Cardiac muscle cell (in vitro differentiated cells and primary cell): ENCODE data around the gene LRRTM3. TPM values are rescaled to one million over a fixed set of nuclear protein-coding genes. Genes with fewer than 3 reads are reported as not detected.
A peak's percentile ranks its signal among the peaks of the same experiment; 100 is the strongest.

ENCODE experiments used
- DNase-seq, 2 donors: peaks; one replicate each; pipeline versions ENCODE4 v3.0.0 to v3.0.0-alpha.2; 2010 to 2017; ENCODE audit warnings: low read depth in 1 of 2, low spot score in 1 of 2
- H3K27ac ChIP-seq: fragments of 200-600 bp; sonication (generic); 2 replicates; pipeline ENCODE4 v1.5.1; 2016
- H3K27me3 ChIP-seq: fragments of 200-600 bp; sonication (generic); 2 replicates; pipeline ENCODE4 v1.6.0; 2016; ENCODE audit warnings: control low read depth
- H3K36me3 ChIP-seq: fragments of 200-600 bp; sonication (generic); 2 replicates; pipeline ENCODE4 v1.5.1; 2016; ENCODE audit warnings: control low read depth
- H3K4me1 ChIP-seq: fragments of 200-600 bp; sonication (generic); 2 replicates; pipeline ENCODE4 v1.8.1; 2017; ENCODE audit warnings: low read depth, mild to moderate bottlenecking, mixed run types
- H3K4me3 ChIP-seq: fragments of 200-600 bp; sonication (generic); 2 replicates; pipeline ENCODE4 v1.5.1; 2016; ENCODE audit warnings: mild to moderate bottlenecking
- H3K9me3 ChIP-seq: fragments of 200-600 bp; sonication (generic); 2 replicates; pipeline ENCODE4 v1.5.1; 2017; ENCODE audit warnings: low read depth, mild to moderate bottlenecking, control low read depth
- CTCF ChIP-seq: IDR thresholded peaks from 2 replicates; pipeline ENCODE4 v1.5.1; 2012; ENCODE audit warnings: low read depth, mild to moderate bottlenecking, low read length
- polyA plus RNA-seq: library from polyadenylated mRNA; unstranded; fragments of >200 nt; fragmentation: Nextera tagmentation; extraction: Ambion mirVana; gene quantifications from 2 replicates; pipeline ENCODE4 v1.2.1, GENCODE V29; 2016
- total RNA-seq: library from RNA; depleted of rRNA; stranded (reverse); fragments of >200 nt; gene quantifications from 2 replicates; pipeline ENCODE4 v1.2.3, GENCODE V29; 2016

Gene LRRTM3
- total and polyA plus RNA-seq, 2 experiments from 2014 or later = 0.98 to 3.6 TPM

GRCh38 chr10:66931949-66932343 is 6.1 kb downstream of the LRRTM3 start:
- H3K27me3 ChIP-seq = no peaks in the 10 kb centered on the region
- no peaks in the 10 kb centered on the region for H3K36me3 ChIP-seq
- peaks cover 9% of the 10 kb centered on the region for H3K4me1 ChIP-seq
- H3K4me3 ChIP-seq = no peak overlapping the region
- H3K9me3 ChIP-seq = no peaks in the 10 kb centered on the region
- TF ChIP-seq CTCF = no peak
- DNase-seq = peak in 1 of 2 donors; percentile 17
- H3K27ac ChIP-seq = no peak overlapping the region

DNA sequence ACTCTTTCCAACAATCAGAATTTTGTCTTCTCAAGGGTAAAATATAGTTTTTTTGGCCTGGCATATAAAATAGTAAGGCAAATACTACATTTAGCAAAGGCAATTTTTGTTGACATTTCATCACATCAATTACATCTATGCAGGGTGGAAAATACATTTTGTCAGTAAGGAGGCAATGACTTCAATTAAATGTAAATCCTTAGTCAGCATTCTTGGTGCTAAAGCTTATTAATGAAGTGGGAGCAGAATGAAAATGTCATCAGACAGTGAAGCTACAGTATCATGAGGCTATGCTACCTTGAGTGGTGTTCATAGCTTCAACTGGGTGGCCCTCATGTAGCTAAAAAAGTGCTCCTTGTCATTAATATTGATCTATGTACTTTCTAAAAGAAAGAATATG is 8.9 kb downstream of the LRRTM3 start:
- H3K4me3 ChIP-seq = no peak overlapping the region
- peaks cover 7% of the 10 kb centered on the region for H3K4me1 ChIP-seq
- no peaks in the 10 kb centered on the region for H3K9me3 ChIP-seq
- no peaks in the 10 kb centered on the region for H3K36me3 ChIP-seq
- TF ChIP-seq CTCF = no peak
- no peak for DNase-seq
- H3K27me3 ChIP-seq = no peaks in the 10 kb centered on the region
- no peak overlapping the region for H3K27ac ChIP-seq

DNA sequence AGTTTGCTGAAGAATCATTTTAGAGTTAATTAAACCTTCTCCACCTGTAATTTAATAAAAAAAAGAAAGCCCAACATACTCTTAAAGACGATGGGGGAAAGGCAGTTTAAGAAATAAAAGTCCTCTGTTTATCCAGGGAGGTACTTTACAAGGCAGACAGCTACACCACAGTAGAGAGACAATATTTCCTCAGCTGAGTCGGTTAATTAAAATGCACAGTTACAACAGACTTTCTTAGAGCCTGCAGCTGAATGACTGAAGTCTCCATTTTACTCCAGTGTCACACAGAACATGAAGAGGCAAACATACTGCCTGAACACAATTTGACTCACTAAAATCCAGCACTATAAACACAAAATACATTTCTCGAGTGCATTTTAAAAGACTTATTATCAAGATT is 15.1 kb downstream of the LRRTM3 start:
- no peaks in the 10 kb centered on the region for H3K27me3 ChIP-seq
- H3K4me1 ChIP-seq = no peaks in the 10 kb centered on the region
- no peak overlapping the region for H3K27ac ChIP-seq
- no peak for TF ChIP-seq CTCF
- H3K9me3 ChIP-seq = no peaks in the 10 kb centered on the region
- no peaks in the 10 kb centered on the region for H3K36me3 ChIP-seq
- DNase-seq = no peak
- H3K4me3 ChIP-seq = no peak overlapping the region

DNA sequence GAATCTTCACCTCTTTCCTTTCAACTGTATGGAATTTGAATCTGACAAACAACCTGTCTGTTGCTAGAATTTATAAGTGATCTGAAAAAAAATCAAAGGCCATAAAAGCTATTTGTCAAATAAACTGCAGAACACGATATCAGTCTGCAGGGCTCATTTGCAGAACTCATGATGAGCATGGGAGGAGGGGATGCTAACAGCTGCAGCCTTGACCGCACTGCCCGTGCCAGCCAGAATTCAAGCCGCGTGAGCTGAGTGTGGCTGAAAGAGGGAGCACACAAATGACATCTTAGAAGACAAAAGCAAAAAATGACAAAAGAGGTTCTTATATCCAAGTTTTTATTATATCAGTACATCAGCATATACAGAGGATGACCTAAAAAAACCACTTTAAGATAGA is 15.7 kb downstream of the LRRTM3 start:
- no peaks in the 10 kb centered on the region for H3K36me3 ChIP-seq
- no peak for DNase-seq
- no peak for TF ChIP-seq CTCF
- no peaks in the 10 kb centered on the region for H3K4me1 ChIP-seq
- H3K9me3 ChIP-seq = no peaks in the 10 kb centered on the region
- H3K27ac ChIP-seq = no peak overlapping the region
- no peaks in the 10 kb centered on the region for H3K27me3 ChIP-seq
- H3K4me3 ChIP-seq = no peak overlapping the region

- TF ChIP-seq CTCF = no peak
- no peaks in the 10 kb centered on the region for H3K9me3 ChIP-seq
- no peaks in the 10 kb centered on the region for H3K27me3 ChIP-seq
- no peaks in the 10 kb centered on the region for H3K36me3 ChIP-seq
- H3K4me1 ChIP-seq = no peaks in the 10 kb centered on the region
- H3K27ac ChIP-seq = no peak overlapping the region
- H3K4me3 ChIP-seq = no peak overlapping the region
- no peak for DNase-seq
Measured at GRCh38 chr10:66942407-66942806, 16.6 kb downstream of the LRRTM3 start.

DNA sequence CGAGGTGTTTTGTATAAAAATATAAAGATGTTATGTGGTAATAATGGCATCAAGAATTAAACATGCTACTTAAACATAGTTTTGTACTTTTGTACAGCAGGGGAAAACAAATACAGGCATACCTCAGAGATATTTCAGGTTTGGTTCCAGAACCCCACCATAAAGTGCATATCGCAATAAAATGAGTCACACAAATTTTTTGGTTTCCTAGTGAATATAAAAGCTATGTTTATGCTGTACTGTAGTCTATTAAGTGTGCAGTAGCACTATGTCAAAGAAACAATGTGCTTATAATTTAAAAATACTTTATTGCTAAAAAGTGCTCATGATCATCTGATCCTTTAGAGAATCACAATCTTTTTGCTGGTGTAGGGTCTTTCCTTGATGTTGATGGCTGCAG is 17.8 kb downstream of the LRRTM3 start:
- no peak overlapping the region for H3K4me3 ChIP-seq
- no peak for TF ChIP-seq CTCF

More for the DNA sequence above, 17.8 kb downstream of the LRRTM3 start:
- Histone ChIP-seq H3K36me3 (no peaks in the 10 kb centered on the region), H3K9me3 (no peaks in the 10 kb centered on the region), H3K4me1 (no peaks in the 10 kb centered on the region), H3K27me3 (no peaks in the 10 kb centered on the region), H3K27ac (no peak overlapping the region)
- no peak for DNase-seq
